ENCODE measurements around the gene EDIL3. TPM values are rescaled to one million over a fixed set of nuclear protein-coding genes. Genes with fewer than 3 reads are reported as not detected.

The EDIL3 gene, protein sequence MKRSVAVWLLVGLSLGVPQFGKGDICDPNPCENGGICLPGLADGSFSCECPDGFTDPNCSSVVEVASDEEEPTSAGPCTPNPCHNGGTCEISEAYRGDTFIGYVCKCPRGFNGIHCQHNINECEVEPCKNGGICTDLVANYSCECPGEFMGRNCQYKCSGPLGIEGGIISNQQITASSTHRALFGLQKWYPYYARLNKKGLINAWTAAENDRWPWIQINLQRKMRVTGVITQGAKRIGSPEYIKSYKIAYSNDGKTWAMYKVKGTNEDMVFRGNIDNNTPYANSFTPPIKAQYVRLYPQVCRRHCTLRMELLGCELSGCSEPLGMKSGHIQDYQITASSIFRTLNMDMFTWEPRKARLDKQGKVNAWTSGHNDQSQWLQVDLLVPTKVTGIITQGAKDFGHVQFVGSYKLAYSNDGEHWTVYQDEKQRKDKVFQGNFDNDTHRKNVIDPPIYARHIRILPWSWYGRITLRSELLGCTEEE
- 14.1 TPM for total RNA-seq

DNA sequence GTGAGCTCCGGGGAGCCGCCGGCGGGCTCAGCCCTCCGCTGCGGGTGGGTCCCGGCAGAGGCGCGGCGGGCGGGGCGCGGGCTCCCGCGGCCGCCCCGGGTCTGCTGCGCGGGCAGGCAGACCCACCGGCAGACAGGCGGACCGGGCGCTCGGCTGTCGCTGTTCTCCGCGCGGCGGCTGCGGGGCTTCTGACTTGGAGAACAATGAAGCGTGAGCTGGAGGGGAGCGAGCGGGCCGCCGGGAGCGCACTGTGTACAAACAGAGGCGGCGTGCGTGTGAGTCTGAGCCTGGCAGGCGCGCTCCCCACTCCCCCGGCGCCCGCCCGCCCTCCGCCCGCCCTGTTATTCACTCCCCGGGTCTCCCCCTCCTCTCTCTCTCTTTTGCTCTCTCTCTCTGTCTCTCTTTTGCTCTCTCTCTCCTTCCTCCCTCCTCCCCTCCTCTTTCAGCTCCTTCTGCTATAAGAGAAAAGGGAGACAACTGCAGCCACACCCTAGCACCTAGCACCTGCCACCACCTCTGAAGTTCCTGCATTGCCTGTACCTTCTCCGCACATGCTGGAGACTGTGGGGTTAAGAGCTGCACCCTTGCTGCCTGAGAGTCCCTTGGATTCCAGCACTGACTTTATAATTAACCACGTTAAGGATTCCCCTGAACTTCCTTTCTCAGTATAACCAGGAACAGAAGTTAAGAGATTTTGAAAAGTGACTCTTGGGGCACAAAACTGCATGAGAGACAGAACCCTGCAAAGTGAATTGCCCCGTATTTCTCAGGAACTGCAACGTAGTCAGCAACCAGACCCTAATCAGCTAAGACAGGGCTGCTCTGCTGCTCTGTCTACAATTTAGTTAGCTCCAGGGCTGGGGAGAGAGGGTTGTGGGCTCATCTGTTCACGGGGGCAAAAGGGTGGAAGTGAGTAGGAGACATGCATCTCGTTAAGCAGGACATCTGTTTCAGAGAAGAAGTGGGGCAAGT lies at the start of gene EDIL3:
TSS of gene EDIL3 (minus strand) at position 277 of the 972 bp plus-strand sequence. CDS start 506 bp downstream, outside the sequence.
- peaks cover 11 to 20% (median 15%) of the 10 kb centered on the region in 3 donors for H3K4me1 ChIP-seq (ENCODE audit: control insufficient read depth in 3 of 3, insufficient read depth in 3 of 3, low read length in 3 of 3)
- H3K27me3 ChIP-seq (ENCODE audit: control insufficient read depth in 3 of 3, insufficient read depth in 3 of 3, low read length in 3 of 3): peaks cover 35 to 40% (median 40%) of the 10 kb centered on the region in 3 donors
- H3K9ac ChIP-seq (ENCODE audit: low read depth in 1 of 3, low read length in 3 of 3): no peak within 1 kb of the TSS
- H3K36me3 ChIP-seq (ENCODE audit: control insufficient read depth in 3 of 3, insufficient read depth in 3 of 3, low read length in 3 of 3): no peaks in the 10 kb centered on the region
- no peaks in the 10 kb centered on the region for H3K9me3 ChIP-seq (ENCODE audit: control insufficient read depth in 3 of 3, low read length in 3 of 3)
- H3K27ac ChIP-seq (ENCODE audit: low read depth, low read length): no peak within 1 kb of the TSS
- H3K4me3 ChIP-seq (ENCODE audit: low read length in 3 of 3): peak within 1 kb of the TSS; percentile 51 to 58 (median 52)

DNA sequence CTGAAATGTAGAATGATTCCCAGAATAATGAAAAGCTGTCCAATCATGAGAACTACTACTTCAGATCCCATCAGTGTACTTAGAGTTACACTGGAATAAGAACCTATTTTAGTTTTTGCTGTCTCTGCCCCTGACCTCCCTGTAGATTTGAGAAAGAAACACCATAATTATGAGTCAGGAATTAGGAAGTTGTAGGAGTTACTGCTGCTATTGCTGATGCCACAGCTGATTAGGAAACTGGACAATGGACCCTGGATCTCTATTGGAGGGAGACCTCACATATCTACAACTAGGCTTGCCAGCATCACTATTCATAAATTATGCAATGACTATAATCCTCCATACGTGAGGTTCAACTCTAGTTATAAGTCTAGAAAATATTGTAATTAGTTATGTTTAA lies 48.8 kb upstream of the EDIL3 start:
- Histone ChIP-seq H3K36me3 (ENCODE audit: control insufficient read depth in 3 of 3, insufficient read depth in 3 of 3, low read length in 3 of 3) (no peaks in the 10 kb centered on the region), H3K27me3 (ENCODE audit: control insufficient read depth in 3 of 3, insufficient read depth in 3 of 3, low read length in 3 of 3) (no peaks in the 10 kb centered on the region), H3K4me3 (ENCODE audit: low read length in 3 of 3) (no peak overlapping the region), H3K9ac (ENCODE audit: low read depth in 1 of 3, low read length in 3 of 3) (no peak overlapping the region), H3K9me3 (ENCODE audit: control insufficient read depth in 3 of 3, low read length in 3 of 3) (no peaks in the 10 kb centered on the region), H3K4me1 (ENCODE audit: control insufficient read depth in 3 of 3, insufficient read depth in 3 of 3, low read length in 3 of 3) (no peaks in the 10 kb centered on the region), H3K27ac (ENCODE audit: low read depth, low read length) (no peak overlapping the region)

DNA sequence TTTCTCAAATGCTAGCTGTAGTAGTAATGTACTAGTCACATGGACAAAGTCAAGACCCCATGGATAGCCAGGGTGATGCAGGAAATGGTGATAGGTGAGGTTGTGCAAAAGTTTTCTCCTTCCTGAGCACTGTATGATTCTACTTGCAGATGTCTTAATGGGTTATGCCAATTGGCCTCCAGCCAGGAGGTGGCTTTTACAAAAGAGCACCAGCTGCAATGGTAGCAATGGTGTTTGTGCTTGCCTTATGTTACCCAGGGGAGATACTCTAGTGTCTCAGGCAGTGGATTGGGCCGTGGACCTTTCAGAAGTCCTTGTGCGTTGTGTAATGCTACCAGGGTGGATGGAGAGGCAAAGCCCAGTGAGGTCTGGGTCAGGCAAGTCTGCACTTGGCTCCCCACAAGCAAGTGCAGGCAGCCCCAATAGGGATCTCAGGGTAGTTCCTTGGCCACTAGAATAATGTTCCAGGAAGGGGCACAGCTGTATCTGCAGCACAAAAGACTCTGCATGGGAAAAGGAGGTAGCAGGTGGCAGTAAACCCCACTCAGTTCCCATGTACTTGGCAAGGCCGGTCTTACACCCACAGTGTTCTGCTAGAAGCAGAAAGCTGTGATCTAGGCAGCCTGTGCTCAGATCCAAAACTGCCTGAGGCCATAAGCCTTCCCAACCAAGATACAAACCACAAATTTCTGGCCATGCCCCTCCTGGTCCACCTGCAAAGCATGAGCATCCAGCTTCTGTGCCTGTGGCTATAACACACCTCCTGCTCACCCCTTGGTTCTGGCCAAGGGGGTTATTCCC lies 46.4 kb upstream of the EDIL3 start:
- no peak overlapping the region for H3K27ac ChIP-seq (ENCODE audit: low read depth, low read length)
- no peak overlapping the region for H3K9ac ChIP-seq (ENCODE audit: low read depth in 1 of 3, low read length in 3 of 3)
- H3K4me3 ChIP-seq (ENCODE audit: low read length in 3 of 3): no peak overlapping the region
- no peaks in the 10 kb centered on the region for H3K4me1 ChIP-seq (ENCODE audit: control insufficient read depth in 3 of 3, insufficient read depth in 3 of 3, low read length in 3 of 3)
- no peaks in the 10 kb centered on the region for H3K9me3 ChIP-seq (ENCODE audit: control insufficient read depth in 3 of 3, low read length in 3 of 3)
- no peaks in the 10 kb centered on the region for H3K36me3 ChIP-seq (ENCODE audit: control insufficient read depth in 3 of 3, insufficient read depth in 3 of 3, low read length in 3 of 3)
- no peaks in the 10 kb centered on the region for H3K27me3 ChIP-seq (ENCODE audit: control insufficient read depth in 3 of 3, insufficient read depth in 3 of 3, low read length in 3 of 3)

DNA sequence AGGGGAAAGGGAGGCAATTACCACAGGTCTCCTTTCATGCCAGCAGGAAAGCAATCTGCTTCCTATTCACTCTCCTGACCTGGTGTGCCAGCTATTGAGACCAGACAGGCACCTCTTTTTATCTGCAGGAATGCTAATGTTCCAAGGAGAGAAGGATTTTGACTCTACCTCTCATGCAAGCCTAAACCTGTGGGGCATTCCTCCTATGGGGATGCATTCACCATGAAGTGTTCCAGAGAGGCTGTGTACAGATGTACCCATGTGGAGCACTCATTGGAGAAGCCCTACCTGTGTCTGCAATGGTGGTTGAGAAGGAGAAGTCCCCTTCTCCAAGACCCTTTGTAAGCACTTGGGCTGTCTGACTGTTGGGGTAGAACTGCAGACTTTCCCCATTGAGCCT lies 45.4 kb upstream of the EDIL3 start:
- Histone ChIP-seq H3K9ac (ENCODE audit: low read depth in 1 of 3, low read length in 3 of 3) (no peak overlapping the region), H3K4me3 (ENCODE audit: low read length in 3 of 3) (no peak overlapping the region), H3K27ac (ENCODE audit: low read depth, low read length) (no peak overlapping the region), H3K9me3 (ENCODE audit: control insufficient read depth in 3 of 3, low read length in 3 of 3) (no peaks in the 10 kb centered on the region), H3K36me3 (ENCODE audit: control insufficient read depth in 3 of 3, insufficient read depth in 3 of 3, low read length in 3 of 3) (no peaks in the 10 kb centered on the region), H3K27me3 (ENCODE audit: control insufficient read depth in 3 of 3, insufficient read depth in 3 of 3, low read length in 3 of 3) (no peaks in the 10 kb centered on the region), H3K4me1 (ENCODE audit: control insufficient read depth in 3 of 3, insufficient read depth in 3 of 3, low read length in 3 of 3) (no peaks in the 10 kb centered on the region)

DNA sequence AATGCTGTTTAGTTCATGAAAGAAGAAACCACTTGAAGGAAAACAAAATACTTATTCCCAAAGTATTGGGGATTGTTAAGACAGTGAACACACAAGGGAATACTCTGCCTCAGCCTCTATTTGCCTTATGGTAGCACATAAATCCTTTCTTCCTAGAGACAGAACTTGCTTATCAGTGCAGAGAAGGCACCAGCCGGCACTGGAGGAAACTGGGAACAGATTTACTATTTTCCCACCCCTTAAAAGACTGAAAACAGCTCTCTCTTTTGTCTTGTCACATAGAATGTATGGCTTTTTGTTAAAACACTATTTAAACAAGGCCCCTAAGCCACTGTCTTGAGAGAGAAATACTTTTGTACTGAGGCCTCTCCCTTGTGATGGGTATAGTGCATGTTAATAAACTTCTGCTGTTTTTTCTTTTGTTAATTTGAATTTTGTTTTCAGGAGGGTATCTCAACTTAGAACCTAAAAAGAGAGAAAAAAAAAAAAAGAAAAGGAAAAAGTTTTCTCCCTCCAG lies 40.7 kb upstream of the EDIL3 start:
- no peak overlapping the region for H3K27ac ChIP-seq (ENCODE audit: low read depth, low read length)
- no peaks in the 10 kb centered on the region for H3K4me1 ChIP-seq (ENCODE audit: control insufficient read depth in 3 of 3, insufficient read depth in 3 of 3, low read length in 3 of 3)
- no peaks in the 10 kb centered on the region for H3K36me3 ChIP-seq (ENCODE audit: control insufficient read depth in 3 of 3, insufficient read depth in 3 of 3, low read length in 3 of 3)
- no peak overlapping the region for H3K4me3 ChIP-seq (ENCODE audit: low read length in 3 of 3)
- no peak overlapping the region for H3K9ac ChIP-seq (ENCODE audit: low read depth in 1 of 3, low read length in 3 of 3)
- H3K9me3 ChIP-seq (ENCODE audit: control insufficient read depth in 3 of 3, low read length in 3 of 3): no peaks in the 10 kb centered on the region
- H3K27me3 ChIP-seq (ENCODE audit: control insufficient read depth in 3 of 3, insufficient read depth in 3 of 3, low read length in 3 of 3): no peaks in the 10 kb centered on the region

DNA sequence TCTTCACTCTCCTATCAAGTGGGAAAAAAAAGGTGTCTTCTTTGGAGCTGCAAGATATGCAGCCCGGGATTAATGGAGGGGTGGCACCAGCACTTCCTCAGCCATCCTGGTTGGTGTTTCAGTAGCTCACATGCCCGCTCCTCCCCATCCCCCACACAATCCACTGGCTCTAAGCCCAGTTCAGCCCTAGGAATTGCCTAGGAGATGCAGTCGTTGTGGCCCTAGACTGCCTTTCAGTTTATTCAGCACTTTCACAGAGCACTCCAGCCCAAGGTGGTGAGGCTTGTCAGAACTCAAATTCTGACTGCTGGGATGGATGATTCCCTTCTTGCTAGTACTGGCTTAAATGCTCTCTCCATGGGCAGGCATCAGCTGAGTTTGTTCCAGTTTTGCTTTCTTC lies 35.1 kb upstream of the EDIL3 start:
- H3K9me3 ChIP-seq (ENCODE audit: control insufficient read depth in 3 of 3, low read length in 3 of 3): peaks cover 0 to 3% (median 0%) of the 10 kb centered on the region in 3 donors
- no peaks in the 10 kb centered on the region for H3K27me3 ChIP-seq (ENCODE audit: control insufficient read depth in 3 of 3, insufficient read depth in 3 of 3, low read length in 3 of 3)
- H3K27ac ChIP-seq (ENCODE audit: low read depth, low read length): no peak overlapping the region
- H3K4me1 ChIP-seq (ENCODE audit: control insufficient read depth in 3 of 3, insufficient read depth in 3 of 3, low read length in 3 of 3): no peaks in the 10 kb centered on the region
- H3K4me3 ChIP-seq (ENCODE audit: low read length in 3 of 3): no peak overlapping the region
- H3K9ac ChIP-seq (ENCODE audit: low read depth in 1 of 3, low read length in 3 of 3): no peak overlapping the region
- no peaks in the 10 kb centered on the region for H3K36me3 ChIP-seq (ENCODE audit: control insufficient read depth in 3 of 3, insufficient read depth in 3 of 3, low read length in 3 of 3)

DNA sequence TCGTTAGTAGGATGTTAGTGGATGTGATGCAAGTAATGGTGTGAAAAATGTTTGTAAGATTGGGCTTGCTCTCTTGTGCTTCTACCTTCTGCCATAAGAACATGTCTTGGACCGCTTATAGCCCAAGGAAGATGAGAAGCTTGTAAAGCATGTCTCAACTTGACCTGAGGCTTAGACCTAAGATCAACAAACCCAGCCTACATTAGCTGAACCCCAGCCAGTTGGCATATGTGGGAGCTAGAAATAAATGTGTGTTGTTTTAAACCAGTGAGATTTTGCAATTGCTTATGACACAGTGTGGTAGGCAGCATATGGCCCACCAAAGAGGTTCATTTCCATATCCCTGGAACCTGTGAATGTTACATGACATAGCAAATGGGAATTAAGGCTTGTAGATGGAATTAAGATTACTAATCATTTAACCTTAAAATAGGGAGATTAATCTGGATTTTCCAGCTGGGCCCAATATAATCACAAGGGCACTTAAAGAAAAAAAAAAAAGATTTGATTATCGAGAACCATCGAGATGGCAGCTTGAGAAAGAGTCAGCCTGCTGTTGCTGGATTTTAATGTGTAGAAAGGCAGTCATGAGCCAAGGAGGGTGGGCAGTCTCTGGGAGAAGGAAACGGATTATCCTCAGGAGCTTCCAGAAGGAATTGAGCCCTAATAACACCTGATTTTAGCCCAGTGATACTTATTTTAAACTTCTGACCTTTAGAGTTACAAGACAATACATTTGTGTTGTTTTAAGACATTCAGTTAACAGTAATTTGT lies 27.3 kb upstream of the EDIL3 start:
- H3K4me3 ChIP-seq (ENCODE audit: low read length in 3 of 3): no peak overlapping the region
- H3K9ac ChIP-seq (ENCODE audit: low read depth in 1 of 3, low read length in 3 of 3): no peak overlapping the region
- H3K4me1 ChIP-seq (ENCODE audit: control insufficient read depth in 3 of 3, insufficient read depth in 3 of 3, low read length in 3 of 3): no peaks in the 10 kb centered on the region
- H3K9me3 ChIP-seq (ENCODE audit: control insufficient read depth in 3 of 3, low read length in 3 of 3): peaks cover 0 to 3% (median 0%) of the 10 kb centered on the region in 3 donors
- H3K36me3 ChIP-seq (ENCODE audit: control insufficient read depth in 3 of 3, insufficient read depth in 3 of 3, low read length in 3 of 3): no peaks in the 10 kb centered on the region
- H3K27me3 ChIP-seq (ENCODE audit: control insufficient read depth in 3 of 3, insufficient read depth in 3 of 3, low read length in 3 of 3): no peaks in the 10 kb centered on the region
- H3K27ac ChIP-seq (ENCODE audit: low read depth, low read length): no peak overlapping the region

DNA sequence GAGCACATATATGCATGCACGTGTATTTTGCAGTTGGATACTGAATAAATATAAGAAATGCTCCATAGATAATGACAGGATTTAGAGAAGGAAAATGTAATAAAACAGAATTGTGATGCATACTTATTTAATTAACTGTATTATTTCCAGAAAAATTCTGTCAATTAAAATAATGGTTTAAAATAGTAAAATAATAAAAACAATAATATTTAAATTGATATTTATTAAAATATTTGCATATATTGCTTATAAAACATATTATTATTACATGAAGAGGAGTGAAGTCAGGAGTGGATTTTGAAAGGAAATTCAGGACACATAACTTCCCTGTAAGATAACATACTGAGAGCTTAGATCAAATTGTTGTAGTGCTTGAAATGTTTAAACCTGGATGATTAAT lies 21.4 kb upstream of the EDIL3 start:
- H3K27me3 ChIP-seq (ENCODE audit: control insufficient read depth in 3 of 3, insufficient read depth in 3 of 3, low read length in 3 of 3): no peaks in the 10 kb centered on the region
- H3K27ac ChIP-seq (ENCODE audit: low read depth, low read length): no peak overlapping the region
- no peaks in the 10 kb centered on the region for H3K4me1 ChIP-seq (ENCODE audit: control insufficient read depth in 3 of 3, insufficient read depth in 3 of 3, low read length in 3 of 3)
- H3K9me3 ChIP-seq (ENCODE audit: control insufficient read depth in 3 of 3, low read length in 3 of 3): no peaks in the 10 kb centered on the region
- H3K4me3 ChIP-seq (ENCODE audit: low read length in 3 of 3): no peak overlapping the region
- H3K36me3 ChIP-seq (ENCODE audit: control insufficient read depth in 3 of 3, insufficient read depth in 3 of 3, low read length in 3 of 3): no peaks in the 10 kb centered on the region
- no peak overlapping the region for H3K9ac ChIP-seq (ENCODE audit: low read depth in 1 of 3, low read length in 3 of 3)

DNA sequence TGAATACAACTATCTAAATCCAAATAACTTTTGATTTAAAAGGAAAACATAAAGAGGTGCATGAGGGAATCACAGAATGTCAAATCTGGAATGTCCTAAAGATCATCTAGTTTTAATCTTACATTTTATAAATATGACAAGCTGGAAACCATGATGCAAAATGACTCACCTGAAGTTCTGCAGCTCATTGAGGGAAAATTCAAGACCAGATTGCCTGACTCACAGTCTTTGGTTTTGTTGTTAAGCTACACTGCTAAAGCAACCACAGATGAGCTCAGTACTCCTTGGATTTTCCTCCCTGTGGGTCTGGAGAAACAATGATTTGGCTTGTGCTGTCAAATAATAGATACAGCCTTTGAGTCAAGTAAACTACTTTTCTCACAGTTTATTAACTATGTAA lies 19.1 kb upstream of the EDIL3 start:
- no peaks in the 10 kb centered on the region for H3K9me3 ChIP-seq (ENCODE audit: control insufficient read depth in 3 of 3, low read length in 3 of 3)
- H3K27me3 ChIP-seq (ENCODE audit: control insufficient read depth in 3 of 3, insufficient read depth in 3 of 3, low read length in 3 of 3): no peaks in the 10 kb centered on the region
- no peaks in the 10 kb centered on the region for H3K4me1 ChIP-seq (ENCODE audit: control insufficient read depth in 3 of 3, insufficient read depth in 3 of 3, low read length in 3 of 3)
- no peaks in the 10 kb centered on the region for H3K36me3 ChIP-seq (ENCODE audit: control insufficient read depth in 3 of 3, insufficient read depth in 3 of 3, low read length in 3 of 3)
- H3K27ac ChIP-seq (ENCODE audit: low read depth, low read length): no peak overlapping the region
- no peak overlapping the region for H3K9ac ChIP-seq (ENCODE audit: low read depth in 1 of 3, low read length in 3 of 3)
- no peak overlapping the region for H3K4me3 ChIP-seq (ENCODE audit: low read length in 3 of 3)

All from skeletal muscle tissue (tissue), 4 donors.